HT1080 (cell line): ENCODE data around the gene WNK4. TPM values are rescaled to one million over a fixed set of nuclear protein-coding genes. Genes with fewer than 3 reads are reported as not detected.
"Not testable (repeated sequence)": the region's sequence is repeated elsewhere in the genome, so short reads cannot be mapped to it uniquely, and the experiment has no call there.

Experiments used
- DNase-seq: peaks from one replicate; pipeline ENCODE4 v3.0.0-alpha.2; 2015; ENCODE audit warnings: low read depth
- polyA plus RNA-seq, 2 experiments: library from polyadenylated mRNA; depleted of rRNA; stranded (reverse); fragments of >200 nt; gene quantifications; 2 replicates each; pipeline ENCODE4 v1.2.3, GENCODE V29; 2015
- total RNA-seq: library from RNA; depleted of rRNA; stranded (reverse); fragments of >200 nt; shearing (Covaris generic); gene quantifications from 2 replicates; pipeline ENCODE4 v1.2.3, GENCODE V29; 2014; rRNA removed

WNK4 gene
- total RNA-seq = 5.7 and 8.9 TPM in 2 replicates
- 11.2 and 12.2 TPM in 2 replicates for polyA plus RNA-seq (2015; cell fraction: cytosol; rRNA removed)
- 43.9 and 55.2 TPM in 2 replicates for polyA plus RNA-seq (2015; cell fraction: nucleus; rRNA removed)

- peak; percentile 67 for DNase-seq
Measured at GRCh38 chr17:42779936-42780850, at the start of gene WNK4. Gene WNK4, plus strand, starts transcription at chr17:42780610. Its CDS starts 89 bp downstream, at chr17:42780699.

DNA sequence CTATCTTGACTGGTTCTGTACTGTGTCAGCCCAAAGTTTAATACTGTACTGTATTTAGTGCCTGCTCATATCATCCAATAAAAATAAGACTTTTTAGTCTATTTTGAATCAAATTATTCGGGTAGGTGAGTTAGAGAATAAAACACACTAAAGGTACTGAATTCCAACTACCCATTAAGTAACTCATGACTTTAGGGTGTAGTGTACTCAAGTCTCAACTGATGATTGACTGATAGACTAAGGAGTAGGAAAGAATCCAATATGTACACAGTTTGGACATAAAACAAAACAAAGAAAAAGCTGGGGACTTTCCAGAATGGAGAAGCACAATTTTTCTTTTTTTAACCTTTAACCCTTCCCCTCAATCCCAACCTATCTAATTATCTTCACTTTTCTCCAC lies 39.7 kb upstream of the WNK4 start:
- DNase-seq = no peak

GRCh38 chr17:42742916-42743315 lies 37.5 kb upstream of the WNK4 start:
- not testable (repeated sequence) for DNase-seq

GRCh38 chr17:42743595-42744282 lies 36.7 kb upstream of the WNK4 start:
- no peak for DNase-seq

DNA sequence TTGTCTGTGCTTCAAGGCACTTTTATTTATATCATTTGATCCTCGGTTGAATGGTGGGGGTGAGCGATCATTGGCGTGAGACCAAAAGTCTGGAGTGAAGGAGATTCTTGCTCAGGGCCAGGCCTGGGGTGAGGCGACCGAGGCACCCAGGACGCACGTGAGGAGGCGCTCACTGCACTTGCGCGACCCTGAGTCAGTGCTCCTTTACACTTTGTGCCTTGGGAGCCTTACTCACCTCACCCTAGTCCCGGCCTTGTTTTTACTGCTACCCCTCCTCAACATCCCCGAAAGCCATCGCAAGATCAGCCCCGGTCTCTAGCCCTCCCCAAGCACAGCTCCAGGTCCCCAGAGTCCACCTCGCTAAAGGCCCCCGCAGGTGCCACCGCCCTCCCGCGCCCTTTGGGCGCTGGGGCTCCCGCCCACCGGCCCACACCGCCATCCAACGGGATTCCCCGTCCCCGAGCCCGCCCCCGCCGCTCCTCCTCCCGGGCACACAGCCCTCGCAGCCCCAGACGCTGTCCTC lies 36.1 kb upstream of the WNK4 start:
- peak; percentile 69 for DNase-seq

DNA sequence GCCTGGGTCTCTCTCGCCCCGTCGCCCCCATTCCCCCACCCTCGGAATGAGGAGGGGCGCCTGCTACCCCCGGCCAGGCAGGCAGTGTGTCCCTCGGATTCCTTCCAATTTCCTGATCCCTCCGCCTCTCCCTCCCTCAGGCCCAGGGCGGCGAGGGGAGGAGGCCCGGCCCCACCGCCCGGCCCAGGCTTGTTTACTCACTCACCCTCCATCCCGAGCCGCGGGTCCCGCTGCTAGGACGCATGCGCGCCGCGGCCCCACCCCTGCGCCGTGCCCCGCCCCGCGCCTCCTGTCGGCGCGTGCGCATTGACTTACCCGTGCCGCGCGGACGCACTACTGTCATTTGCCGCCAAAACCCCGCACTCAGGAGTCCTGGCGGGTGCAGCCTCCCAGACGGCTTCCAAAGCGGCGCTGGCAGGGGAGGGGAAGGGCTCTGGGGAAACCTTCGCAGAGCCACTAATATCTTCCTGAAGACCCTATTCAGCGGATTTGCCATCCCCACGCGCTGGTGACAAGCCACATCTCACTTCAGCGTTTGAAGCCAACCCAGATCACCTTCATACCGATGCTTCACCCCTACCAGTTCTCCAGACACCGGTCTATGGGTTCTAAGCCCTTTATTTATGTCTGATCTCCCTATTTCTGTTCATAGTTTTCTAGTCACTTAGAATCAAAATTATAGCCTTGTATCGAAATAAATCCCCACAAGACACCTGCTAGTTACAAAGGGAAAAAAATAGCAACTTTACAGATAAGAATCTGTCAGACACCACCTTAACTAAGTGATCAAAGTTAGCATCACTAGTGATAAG lies 35.4 kb upstream of the WNK4 start, which contains the start of gene EZH1:
EZH1 (minus strand) TSS at position 235 of the 812 bp plus-strand sequence. CDS start 16,099 bp downstream, outside the sequence.
- DNase-seq = peak; percentile 89

GRCh38 chr17:42748202-42748907 lies 32.1 kb upstream of the WNK4 start:
- no peak for DNase-seq

GRCh38 chr17:42748908-42749798 lies 31.3 kb upstream of the WNK4 start:
- no peak for DNase-seq

GRCh38 chr17:42750739-42751344 lies 29.6 kb upstream of the WNK4 start:
- no peak for DNase-seq

GRCh38 chr17:42751628-42752027 lies 28.8 kb upstream of the WNK4 start:
- DNase-seq = no peak

DNA sequence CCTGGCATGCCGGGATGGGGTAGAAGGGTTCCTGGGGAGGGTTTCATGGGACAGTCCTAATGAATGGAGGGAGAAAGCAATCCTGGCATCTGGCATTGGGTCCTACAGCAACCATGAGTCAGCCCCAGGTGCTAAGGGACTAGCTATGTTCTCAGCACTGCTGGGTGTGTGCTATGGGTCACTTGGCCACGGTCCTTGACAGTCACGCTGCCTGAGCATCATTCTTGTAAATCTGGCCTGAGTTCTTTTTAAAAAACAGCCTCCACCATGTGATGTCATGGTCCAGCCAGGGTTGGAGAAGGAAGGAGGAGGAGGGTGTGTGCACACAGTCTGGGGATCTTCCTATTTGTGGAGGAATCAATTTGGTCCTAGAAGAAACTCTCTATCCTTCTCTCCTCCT lies 25.6 kb upstream of the WNK4 start:
- DNase-seq = peak; percentile 45

- no peak for DNase-seq
Measured at GRCh38 chr17:42759982-42760651, 20.3 kb upstream of the WNK4 start.

- no peak for DNase-seq
Measured at GRCh38 chr17:42760652-42761581, 19.5 kb upstream of the WNK4 start, which contains the start of gene RAMP2. Gene RAMP2, plus strand, starts transcription at chr17:42761227. Its CDS starts 35 bp downstream, at chr17:42761262.

DNA sequence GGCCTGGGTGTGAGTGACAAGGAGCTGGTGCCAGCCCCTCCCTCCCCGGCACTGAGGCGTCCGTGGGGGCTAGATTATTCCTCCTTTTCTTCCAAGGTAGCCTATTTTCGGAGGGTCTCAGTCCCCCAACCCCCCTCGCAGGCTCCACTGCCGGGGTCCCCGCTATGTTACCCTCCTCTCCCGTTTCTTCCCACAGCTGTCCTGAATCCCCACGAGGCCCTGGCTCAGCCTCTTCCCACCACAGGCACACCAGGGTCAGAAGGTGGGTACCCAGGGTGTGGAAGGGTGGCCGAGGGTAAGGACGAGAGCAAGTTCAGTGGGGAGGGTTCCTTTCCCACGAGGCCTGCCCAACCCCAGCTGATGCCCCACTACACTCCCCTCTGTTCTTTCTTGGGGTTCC lies 18.8 kb upstream of the WNK4 start:
- no peak for DNase-seq

DNA sequence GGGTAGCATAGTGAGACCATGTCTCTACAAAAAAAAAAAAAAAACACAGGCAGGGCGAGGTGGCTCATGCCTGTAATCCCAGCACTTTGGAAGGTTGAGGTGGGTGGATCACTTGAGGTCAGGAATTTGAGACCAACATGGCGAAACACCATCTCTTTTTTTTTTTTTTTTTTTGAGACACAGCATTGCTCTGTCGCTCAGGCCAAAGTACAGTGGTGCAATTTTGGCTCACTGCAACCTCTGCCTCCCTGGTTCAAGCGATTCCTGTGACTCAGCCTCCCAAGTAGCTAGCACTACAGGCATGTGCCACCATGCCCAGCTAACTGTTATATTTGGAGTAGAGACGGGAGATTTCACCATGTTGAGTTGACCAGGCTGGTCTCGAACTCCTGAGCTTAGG lies 14.3 kb upstream of the WNK4 start:
- no peak for DNase-seq

- DNase-seq = no peak
Measured at GRCh38 chr17:42767512-42767911, 12.9 kb upstream of the WNK4 start.

GRCh38 chr17:42768006-42768405 lies 12.4 kb upstream of the WNK4 start:
- not testable (repeated sequence) for DNase-seq
